NCI-H2107 (cell line): ENCODE measurements around the gene LCN6.

Source experiments
- DNase-seq: peaks from one replicate; lab custom pipeline; 2025; lab: John Stamatoyannopoulos, UW

LCN6 gene

GRCh38 chr9:136743639-136744211 lies 4.6 kb downstream of the LCN6 start:
- DNase-seq, result no peak

GRCh38 chr9:136742591-136743391 lies 5.5 kb downstream of the LCN6 start, which contains the start of gene LCN10:
Gene LCN10 (minus strand): TSS chr9:136742940. CDS start chr9:136742903, 37 bp downstream.
- DNase-seq, result no peak

- no peak for DNase-seq
These were observed 6.3 kb downstream of the LCN6 start for GRCh38 chr9:136741883-136742571.

DNA sequence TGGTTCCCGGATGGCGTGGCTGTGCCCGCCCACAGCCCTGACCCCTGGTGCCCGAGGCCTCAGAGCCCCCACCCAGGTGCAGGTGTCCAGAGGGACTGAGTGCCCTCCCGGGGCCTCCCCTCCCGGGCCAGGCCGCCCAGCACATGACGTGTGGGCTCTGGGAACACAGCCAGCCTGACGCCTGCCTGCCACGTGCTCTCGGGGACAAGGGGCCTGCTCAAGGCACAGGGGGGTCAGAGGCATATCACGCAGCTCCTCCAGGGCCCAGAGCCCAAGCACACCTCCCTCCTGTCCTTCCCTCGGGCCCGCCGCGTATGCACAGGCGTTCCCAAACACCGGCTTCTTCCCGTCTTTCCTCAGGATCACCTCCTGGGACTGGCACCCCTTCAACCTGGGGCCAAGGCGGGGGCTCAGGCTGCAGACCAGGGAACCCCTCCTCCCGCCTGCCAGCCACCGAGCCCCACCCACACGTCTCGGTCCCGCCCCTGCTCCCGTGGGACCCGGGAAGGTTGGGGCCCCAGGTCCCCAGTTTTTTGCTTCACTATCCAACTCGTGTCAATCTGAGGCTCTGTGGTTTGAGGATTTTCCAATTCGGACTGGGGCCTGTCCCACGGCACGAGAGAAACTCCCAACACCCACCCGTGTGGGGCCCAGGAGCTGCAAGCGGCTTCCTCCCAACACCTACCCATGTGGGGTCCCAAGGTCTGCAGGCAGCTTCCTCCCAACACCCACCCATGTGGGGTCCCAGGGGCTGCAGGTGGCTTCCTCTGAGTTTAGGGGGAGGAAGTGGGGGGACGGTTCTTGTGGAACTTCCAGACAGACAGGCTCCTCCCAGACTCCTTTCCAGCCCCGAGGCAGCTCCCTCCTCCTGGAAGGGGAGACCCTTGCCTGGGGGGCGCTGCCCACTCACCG lies 7.1 kb downstream of the LCN6 start:
- DNase-seq, result no peak

DNA sequence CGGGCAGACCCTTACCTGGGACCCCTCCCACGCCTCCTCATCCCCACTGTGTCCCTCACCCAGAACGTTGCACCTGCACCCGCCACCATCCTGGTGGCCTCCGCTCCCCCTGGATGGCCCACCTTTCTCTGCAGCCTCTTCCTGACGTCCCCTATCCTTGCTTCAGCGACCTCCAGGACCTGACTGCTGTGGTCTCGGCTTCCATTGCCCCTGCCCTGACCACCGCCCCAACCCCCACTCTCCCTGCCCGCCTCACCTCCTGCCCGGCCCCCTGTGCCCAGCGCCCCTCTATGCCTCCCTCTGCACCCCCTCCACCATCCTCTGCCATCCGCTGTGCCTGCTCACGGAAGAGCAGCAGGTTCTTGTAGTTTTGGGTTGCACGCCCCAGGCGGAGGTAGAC lies 7.8 kb downstream of the LCN6 start:
- DNase-seq, result no peak

DNA sequence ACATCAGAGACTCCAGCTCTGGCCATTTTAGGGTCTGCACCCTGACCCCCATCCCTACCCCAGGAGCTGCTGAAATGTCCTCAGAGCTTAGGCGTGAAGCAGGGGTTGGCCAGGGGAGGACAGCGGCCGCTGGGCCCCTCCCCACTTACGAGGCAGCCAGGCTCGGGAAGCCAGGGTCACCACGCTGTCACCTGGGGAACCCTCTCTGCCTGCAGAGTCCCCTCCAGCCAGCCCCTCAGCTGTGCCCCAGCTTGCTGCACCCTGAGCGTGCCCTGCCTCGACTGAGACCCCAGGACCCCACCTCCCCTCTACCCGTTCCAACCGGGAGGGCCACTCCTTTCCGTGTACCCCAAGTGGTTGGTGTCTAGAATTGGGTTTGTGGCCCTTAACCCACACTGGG lies 8.3 kb downstream of the LCN6 start:
- DNase-seq, result no peak

- no peak for DNase-seq
These were observed 8.8 kb downstream of the LCN6 start for GRCh38 chr9:136739509-136739908.

DNA sequence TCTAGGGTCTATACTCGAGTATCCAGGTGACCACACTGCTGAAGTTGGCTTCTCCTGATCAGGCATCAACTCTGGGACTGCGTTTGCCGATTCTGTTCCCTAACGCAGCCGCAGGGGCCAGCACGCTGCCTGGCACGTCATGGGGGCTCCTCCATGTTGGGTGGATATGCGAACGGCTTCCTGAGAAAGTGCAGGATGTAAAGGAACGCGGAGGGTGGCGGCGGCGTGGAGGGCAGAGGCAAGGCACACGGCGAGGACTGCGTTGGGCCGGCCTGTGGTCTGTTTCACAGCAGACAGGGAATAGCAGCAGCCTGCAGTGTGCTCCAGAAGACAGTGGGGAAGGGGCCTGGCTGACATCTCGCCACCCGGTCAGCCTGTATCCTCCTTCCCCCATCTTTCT lies 9.4 kb downstream of the LCN6 start:
- no peak for DNase-seq

DNA sequence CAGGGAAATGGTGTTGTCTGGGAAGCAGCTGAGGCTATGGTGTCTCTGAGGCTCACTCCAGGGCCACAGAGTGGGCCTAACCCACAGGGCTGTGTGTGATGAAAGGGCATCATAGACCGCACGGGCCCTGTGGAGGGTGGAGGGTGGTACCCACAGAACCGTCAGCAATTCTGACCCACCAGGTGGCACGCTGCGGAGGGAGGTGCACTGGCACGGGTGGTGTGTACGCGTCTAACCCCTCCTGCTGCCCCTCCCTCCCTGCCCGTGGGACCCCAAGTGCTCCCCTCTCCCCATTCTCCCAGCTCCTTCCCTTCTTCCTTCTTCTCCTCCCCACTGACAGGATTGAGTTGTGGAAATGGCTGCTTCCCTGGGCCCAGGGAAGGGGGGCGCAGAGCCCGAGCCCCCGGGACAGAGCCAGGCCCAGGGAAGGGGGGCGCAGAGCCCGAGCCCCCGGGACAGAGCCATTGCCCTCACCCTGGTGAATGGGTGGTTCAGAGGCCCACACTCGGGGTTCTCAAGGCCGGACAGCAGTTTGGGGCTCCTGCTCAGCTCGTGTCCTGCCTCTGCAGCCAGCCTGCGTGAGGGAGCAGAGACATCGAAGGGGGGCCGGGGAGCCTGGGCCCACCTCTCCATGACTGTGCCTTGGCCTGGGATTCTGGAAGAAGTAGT lies 12.4 kb downstream of the LCN6 start:
- DNase-seq, result no peak

GRCh38 chr9:136734837-136735496 lies 13.4 kb downstream of the LCN6 start:
- no peak for DNase-seq

DNA sequence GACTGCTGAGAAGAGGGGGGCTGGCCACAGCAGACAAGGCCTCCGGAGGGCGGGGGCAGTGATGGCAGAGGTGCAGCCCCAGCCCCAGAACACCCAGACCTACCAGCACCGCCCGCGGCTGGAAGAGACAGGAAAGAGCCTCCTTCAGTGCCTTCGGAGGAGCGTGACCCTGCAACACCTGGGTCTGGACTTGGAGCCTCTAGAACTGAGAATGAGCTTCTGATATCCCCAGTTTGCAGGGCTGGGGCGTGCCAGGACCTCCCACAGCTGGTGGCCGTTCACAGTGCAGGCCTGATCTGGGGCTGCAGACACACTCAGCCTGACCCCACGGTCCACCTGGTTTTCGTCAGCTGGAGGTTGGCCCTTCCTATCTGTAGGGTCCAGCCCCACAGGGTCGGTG lies 14.7 kb downstream of the LCN6 start:
- DNase-seq, result no peak

GRCh38 chr9:136732444-136733178 lies 15.7 kb downstream of the LCN6 start:
- no peak for DNase-seq

DNA sequence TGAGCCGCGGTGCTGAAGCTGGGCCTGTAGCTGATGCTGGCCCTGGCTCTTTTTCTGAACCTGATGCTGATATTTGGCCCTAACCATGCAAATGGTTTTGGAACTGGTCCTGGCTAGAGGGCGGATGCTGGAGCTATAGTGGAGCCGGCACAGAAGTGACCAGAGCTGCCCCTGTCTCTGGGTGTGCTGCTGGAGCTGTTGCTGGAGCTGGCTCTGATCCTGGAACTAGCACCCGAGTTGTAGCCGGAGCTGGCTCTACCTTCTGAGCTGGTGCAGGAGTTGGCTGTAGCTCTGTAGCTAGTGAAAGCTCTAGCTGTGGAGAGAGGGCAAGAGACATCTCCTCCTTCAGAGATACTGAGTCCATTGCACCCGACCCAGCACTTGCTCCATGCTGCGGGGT lies 18.4 kb downstream of the LCN6 start:
- no peak for DNase-seq

- no peak for DNase-seq
These were observed 19.2 kb downstream of the LCN6 start for GRCh38 chr9:136729144-136729543.

- DNase-seq, result no peak
These were observed 19.7 kb downstream of the LCN6 start for GRCh38 chr9:136728548-136729123.

DNA sequence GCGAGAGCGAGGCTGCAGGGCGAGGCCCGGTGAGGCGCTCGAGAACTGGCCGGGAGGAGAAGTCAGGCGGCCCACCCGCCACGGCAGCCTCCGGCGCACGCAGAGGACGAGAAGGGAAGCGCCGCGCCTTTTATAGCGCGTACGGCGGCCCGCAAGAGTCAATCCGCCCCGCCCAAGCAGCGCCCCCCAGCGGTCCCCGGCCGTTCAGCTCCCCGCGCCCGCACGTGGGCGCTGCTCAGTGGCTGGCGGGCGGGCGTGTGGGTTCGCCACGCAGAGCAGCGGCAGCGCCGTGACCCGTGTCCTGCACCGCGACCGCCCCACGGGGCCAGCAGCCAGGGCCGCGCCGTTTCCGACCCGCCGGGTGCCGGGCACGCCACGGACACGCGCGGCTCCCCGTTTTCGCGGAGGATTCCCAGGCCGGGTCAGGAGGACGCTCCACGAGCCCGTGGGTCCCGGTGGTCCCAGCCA lies 20.2 kb downstream of the LCN6 start:
- DNase-seq, result peak; percentile 88

- no peak for DNase-seq
These were observed 21.6 kb downstream of the LCN6 start for GRCh38 chr9:136726631-136727191.

GRCh38 chr9:136726118-136726517 lies 22.2 kb downstream of the LCN6 start:
- no peak for DNase-seq

GRCh38 chr9:136725612-136726011 lies 22.7 kb downstream of the LCN6 start:
- DNase-seq, result no peak
